Measurements from ENCODE around the gene CMTM6. TPM values are rescaled to one million over a fixed set of nuclear protein-coding genes. Genes with fewer than 3 reads are reported as not detected.

CMTM6 gene
- total RNA-seq, 1 experiment from 2014 or later, result 43.5 TPM

- H3K79me2 ChIP-seq (ENCODE audit: insufficient read depth, low read length), result no peaks in the 10 kb centered on the region
- H3K23me2 ChIP-seq (ENCODE audit: insufficient read length, low read depth, low read length, poor library complexity, severe bottlenecking), result no peaks in the 10 kb centered on the region
- no peaks in the 10 kb centered on the region for H3K4me1 ChIP-seq (ENCODE audit: insufficient read depth, low read length)
- Mint-ChIP-seq H3K27ac (peak overlapping the region in 1 of 3 experiments; percentile 97; a peak in 2 of 7 replicates), H3K4me3 (no peak overlapping the region), H3K36me3 (ENCODE audit: insufficient read depth in 1 of 3, low read depth in 3 of 3) (no peaks in the 10 kb centered on the region; a peak in 1 of 7 replicates), H3K27me3 (ENCODE audit: low read depth) (no peaks in the 10 kb centered on the region), H3K9me3 (no peaks in the 10 kb centered on the region), H3K4me1 (peaks cover 13 to 14% of the 10 kb centered on the region in 2 experiments)
- H3K27ac ChIP-seq (ENCODE audit: insufficient read length, low read depth, low read length), result no peak overlapping the region
- TF ChIP-seq CTCF (conservative IDR thresholded peaks at IDR 0.05), result no peak
- no peak overlapping the region for H2AFZ ChIP-seq (ENCODE audit: low read length)
- H4K91ac ChIP-seq (ENCODE audit: insufficient read length, low read depth, low read length), result no peak overlapping the region
- no peak overlapping the region for H2BK5ac ChIP-seq (ENCODE audit: insufficient read length, low read length)
- no peak overlapping the region for H2BK20ac ChIP-seq (ENCODE audit: low read depth, low read length, poor library complexity, severe bottlenecking)
- no peaks in the 10 kb centered on the region for H3K27me3 ChIP-seq (ENCODE audit: insufficient read depth, low read length)
- H2AK5ac ChIP-seq (ENCODE audit: insufficient read length, low read length), result no peak overlapping the region
- DNase-seq, result no peak
- no peak overlapping the region for H4K5ac ChIP-seq (ENCODE audit: insufficient read length, low read depth, low read length)
- no peak overlapping the region for H2BK15ac ChIP-seq (ENCODE audit: low read depth, low read length)
- H3K23ac ChIP-seq (ENCODE audit: insufficient read length, low read depth, low read length), result no peak overlapping the region
- WGBS (ENCODE audit: extremely low coverage, insufficient read length, low lambda C conversion rate), result no CpG with 5 or more reads among the region's 6 CpGs
- no peak overlapping the region for H3K4me2 ChIP-seq (ENCODE audit: insufficient read depth, insufficient read length, low read length)
- no peak overlapping the region for H4K8ac ChIP-seq (replicated peaks; ENCODE audit: insufficient read length, low read depth, low read length)
- no peak overlapping the region for H3T11ph ChIP-seq (ENCODE audit: low read length)
- no peaks in the 10 kb centered on the region for H4K20me1 ChIP-seq (ENCODE audit: control insufficient read depth, insufficient read depth, insufficient read length)
- H3K9me3 ChIP-seq (ENCODE audit: control insufficient read depth, low read depth, low read length), result no peaks in the 10 kb centered on the region
- no peaks in the 10 kb centered on the region for H3K79me1 ChIP-seq (ENCODE audit: insufficient read depth, low read depth, low read length, poor library complexity, severe bottlenecking)
- H2BK12ac ChIP-seq (ENCODE audit: insufficient read length, low read depth, low read length), result no peak overlapping the region
- no peak overlapping the region for H2BK120ac ChIP-seq (ENCODE audit: low read depth, low read length, poor library complexity, severe bottlenecking)
- H3K14ac ChIP-seq (ENCODE audit: insufficient read depth, low read length), result no peak overlapping the region
- no peak overlapping the region for H3K9ac ChIP-seq (ENCODE audit: extremely low read depth, insufficient read length, low read length)
- no peak overlapping the region for H3K56ac ChIP-seq (ENCODE audit: insufficient read length, low read depth, low read length)
- no peak overlapping the region for H3K4ac ChIP-seq (ENCODE audit: low read depth, low read length)
- H3K18ac ChIP-seq (ENCODE audit: insufficient read length, low read depth, low read length), result no peak overlapping the region
Observed at GRCh38 chr3:32432045-32432710, 70.5 kb downstream of the CMTM6 start.
